Body of pancreas (tissue), 4 donors: Measurements from ENCODE around the gene GRIFIN.

Experiments used
- CTCF ChIP-seq, 7 experiments: fragments of 450-650 bp in 4 of 7; fragments of 200-600 bp in 3 of 7; sonication (generic) in 3 of 7; IDR thresholded peaks; one replicate each; pipeline ENCODE4 v1.5.1; 2016 to 2019; ENCODE audit warnings: antibody characterized with exemption in 7 of 7
- POLR2A ChIP-seq, 3 donors: fragments of 450-650 bp; IDR thresholded peaks; one replicate each; pipeline ENCODE4 v1.6.1; 2016; ENCODE audit warnings: antibody characterized with exemption in 3 of 3, mild to moderate bottlenecking in 2 of 3

GRCh38 chr7:2487586-2488271, 11.5 kb upstream of the GRIFIN start:
- TF ChIP-seq CTCF (IDR thresholded peaks at IDR 0.05) (no peak), POLR2A (IDR thresholded peaks at IDR 0.05) (no peak)
